ENCODE data around the gene HOXC9. TPM values are rescaled to one million over a fixed set of nuclear protein-coding genes. Genes with fewer than 3 reads are reported as not detected.
A peak's percentile ranks its signal among the peaks of the same experiment; 100 is the strongest.

HOXC9 gene
- total RNA-seq, 1 experiment from 2014 or later, result 9.4 TPM

GRCh38 chr12:54027442-54027786, 27.5 kb downstream of the HOXC9 start:
- in situ Hi-C loops (cut with HindIII; ENCODE audit: low pct_unique_long_range_greater_than_20kb, low sequenced_read_pairs), result no loop called here
- DNase-seq (ENCODE audit: low read depth, low spot score), result no peak

- in situ Hi-C loops (cut with HindIII; ENCODE audit: low pct_unique_long_range_greater_than_20kb, low sequenced_read_pairs), result no loop called here
- peak; percentile 71 for DNase-seq (ENCODE audit: low read depth, low spot score)
Observed at GRCh38 chr12:54028314-54029201, 28.6 kb downstream of the HOXC9 start, which contains the start of gene HOXC6. Gene HOXC6 (plus strand): TSS chr12:54028440. CDS start chr12:54028522, 82 bp downstream.

- in situ Hi-C loops (cut with HindIII; ENCODE audit: low pct_unique_long_range_greater_than_20kb, low sequenced_read_pairs), result no loop called here
- DNase-seq (ENCODE audit: low read depth, low spot score), result no peak
Observed at GRCh38 chr12:54029529-54030441, 29.8 kb downstream of the HOXC9 start.

- no peak for DNase-seq (ENCODE audit: low read depth, low spot score)
- in situ Hi-C loops (cut with HindIII; ENCODE audit: low pct_unique_long_range_greater_than_20kb, low sequenced_read_pairs), result no loop called here
Observed at GRCh38 chr12:54030442-54030801, 30.5 kb downstream of the HOXC9 start.

- in situ Hi-C loops (cut with HindIII; ENCODE audit: low pct_unique_long_range_greater_than_20kb, low sequenced_read_pairs), result no loop called here
- no peak for DNase-seq (ENCODE audit: low read depth, low spot score)
Observed at GRCh38 chr12:54030889-54031471, 31.0 kb downstream of the HOXC9 start.

DNA sequence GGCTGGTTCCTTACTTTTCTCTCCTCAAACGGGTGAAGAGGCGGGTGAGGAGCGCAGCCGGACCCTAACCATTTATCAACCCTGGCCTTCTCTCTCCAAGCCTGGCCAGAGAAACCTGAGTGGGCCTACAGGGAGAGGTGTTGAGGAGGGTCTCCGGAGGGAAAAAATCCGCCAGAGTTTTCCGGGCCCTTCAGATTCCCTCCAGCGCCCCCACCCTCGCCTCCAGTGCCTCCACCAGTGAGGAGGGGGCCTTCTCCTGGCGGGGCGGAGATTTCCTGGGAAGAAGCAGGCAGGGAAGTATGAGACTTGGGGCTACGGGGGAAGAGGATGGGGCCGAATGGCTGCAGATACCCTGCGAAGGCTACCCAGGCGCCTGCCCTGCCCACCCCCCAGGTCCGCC, 31.5 kb downstream of the HOXC9 start:
- in situ Hi-C loops (cut with HindIII; ENCODE audit: low pct_unique_long_range_greater_than_20kb, low sequenced_read_pairs), result no loop called here

GRCh38 chr12:54032086-54032619, 32.2 kb downstream of the HOXC9 start:
- DNase-seq (ENCODE audit: low read depth, low spot score), result no peak
- in situ Hi-C loops (cut with HindIII; ENCODE audit: low pct_unique_long_range_greater_than_20kb, low sequenced_read_pairs), result no loop called here

More for the DNA sequence above, 31.5 kb downstream of the HOXC9 start:
- no peak for DNase-seq (ENCODE audit: low read depth, low spot score)

GRCh38 chr12:54032627-54033100, 32.7 kb downstream of the HOXC9 start, which contains the start of gene HOXC5:
Gene HOXC5 (plus strand): TSS chr12:54033050. CDS start chr12:54033123, 73 bp downstream.
- in situ Hi-C loops (cut with HindIII; ENCODE audit: low pct_unique_long_range_greater_than_20kb, low sequenced_read_pairs), result no loop called here
- DNase-seq (ENCODE audit: low read depth, low spot score), result peak; percentile 84

GRCh38 chr12:54033106-54033979, 33.4 kb downstream of the HOXC9 start:
- DNase-seq (ENCODE audit: low read depth, low spot score), result no peak
- in situ Hi-C loops (cut with HindIII; ENCODE audit: low pct_unique_long_range_greater_than_20kb, low sequenced_read_pairs), result no loop called here

GRCh38 chr12:54033980-54034784, 34.2 kb downstream of the HOXC9 start:
- in situ Hi-C loops (cut with HindIII; ENCODE audit: low pct_unique_long_range_greater_than_20kb, low sequenced_read_pairs), result no loop called here
- no peak for DNase-seq (ENCODE audit: low read depth, low spot score)

- in situ Hi-C loops (cut with HindIII; ENCODE audit: low pct_unique_long_range_greater_than_20kb, low sequenced_read_pairs), result no loop called here
- no peak for DNase-seq (ENCODE audit: low read depth, low spot score)
Observed at GRCh38 chr12:54034785-54035310, 34.9 kb downstream of the HOXC9 start.

DNA sequence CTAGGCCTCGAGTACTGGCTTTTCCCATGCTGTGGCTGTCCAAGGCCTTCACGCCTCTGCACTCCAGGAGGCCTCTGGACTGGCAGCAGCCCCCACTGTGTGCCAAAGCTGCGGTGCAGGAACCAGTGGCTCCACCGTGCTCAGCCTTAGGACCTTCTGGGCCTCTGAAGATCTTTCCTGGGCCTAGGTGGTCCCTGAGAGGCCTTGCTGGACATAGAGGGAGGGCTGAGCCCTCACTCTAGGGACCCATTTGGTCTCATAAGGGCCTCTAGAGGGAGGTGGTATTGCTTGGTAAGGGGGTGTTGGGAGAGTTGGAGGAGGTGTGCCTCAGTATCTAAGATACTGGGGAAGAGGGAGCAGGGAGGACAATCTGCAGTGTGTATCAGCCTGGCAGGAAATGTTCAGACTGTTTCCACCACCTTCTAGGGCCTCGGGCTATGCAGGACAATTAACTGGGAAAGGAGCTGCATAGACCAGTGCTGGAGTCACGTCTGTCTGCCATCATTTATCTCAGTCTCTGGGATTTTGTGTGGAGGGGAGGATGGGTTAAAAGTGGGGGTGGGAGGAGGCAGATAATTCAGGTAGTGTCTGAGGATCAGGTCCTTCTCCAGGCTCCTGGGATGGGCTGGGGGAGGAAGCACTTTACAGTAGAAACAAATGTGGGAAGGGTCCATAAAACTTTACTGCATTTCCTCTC, 35.8 kb downstream of the HOXC9 start:
- DNase-seq (ENCODE audit: low read depth, low spot score), result no peak
- in situ Hi-C loops (cut with HindIII; ENCODE audit: low pct_unique_long_range_greater_than_20kb, low sequenced_read_pairs), result no loop called here

- DNase-seq (ENCODE audit: low read depth, low spot score), result peak; percentile 25
- in situ Hi-C loops (cut with HindIII; ENCODE audit: low pct_unique_long_range_greater_than_20kb, low sequenced_read_pairs), result no loop called here
Observed at GRCh38 chr12:54036620-54037359, 36.8 kb downstream of the HOXC9 start.

GRCh38 chr12:54037360-54038283, 37.7 kb downstream of the HOXC9 start:
- no peak for DNase-seq (ENCODE audit: low read depth, low spot score)
- in situ Hi-C loops (cut with HindIII; ENCODE audit: low pct_unique_long_range_greater_than_20kb, low sequenced_read_pairs), result no loop called here
